Measurements from ENCODE around the gene ST3GAL4.

DNA sequence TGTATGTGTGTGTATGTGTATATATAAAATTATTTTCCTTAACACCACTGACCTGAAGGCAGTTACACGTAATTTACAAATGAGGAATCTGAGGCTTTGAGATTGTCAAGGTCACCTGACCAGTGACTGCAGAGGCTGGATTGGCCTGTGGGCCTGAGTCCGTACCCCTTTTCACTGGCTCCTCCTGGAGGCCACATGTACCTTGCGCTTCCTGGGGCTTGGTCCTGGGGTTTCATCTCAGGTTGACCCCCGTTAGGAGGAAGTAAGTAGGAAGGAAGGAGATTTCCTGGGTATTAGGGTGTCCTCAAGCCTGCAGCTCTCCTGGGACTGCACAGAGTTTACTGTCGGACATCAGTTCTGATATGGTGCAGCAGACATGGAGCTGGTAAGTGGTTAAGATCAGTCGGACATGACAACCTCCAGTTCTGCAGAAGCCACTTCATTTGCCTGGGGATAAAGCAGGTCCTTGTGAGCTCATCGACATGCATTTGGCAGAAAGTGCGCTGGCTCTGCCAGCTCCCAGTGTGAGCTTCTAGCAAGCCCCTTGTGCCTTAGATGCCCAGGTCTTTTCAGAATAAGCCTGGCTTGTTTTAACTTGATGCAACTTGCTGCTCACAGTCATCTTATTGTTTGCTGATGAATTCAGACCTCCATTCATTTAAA is 36.6 kb downstream of the ST3GAL4 start:
- TF ChIP-seq, protein P1, sequence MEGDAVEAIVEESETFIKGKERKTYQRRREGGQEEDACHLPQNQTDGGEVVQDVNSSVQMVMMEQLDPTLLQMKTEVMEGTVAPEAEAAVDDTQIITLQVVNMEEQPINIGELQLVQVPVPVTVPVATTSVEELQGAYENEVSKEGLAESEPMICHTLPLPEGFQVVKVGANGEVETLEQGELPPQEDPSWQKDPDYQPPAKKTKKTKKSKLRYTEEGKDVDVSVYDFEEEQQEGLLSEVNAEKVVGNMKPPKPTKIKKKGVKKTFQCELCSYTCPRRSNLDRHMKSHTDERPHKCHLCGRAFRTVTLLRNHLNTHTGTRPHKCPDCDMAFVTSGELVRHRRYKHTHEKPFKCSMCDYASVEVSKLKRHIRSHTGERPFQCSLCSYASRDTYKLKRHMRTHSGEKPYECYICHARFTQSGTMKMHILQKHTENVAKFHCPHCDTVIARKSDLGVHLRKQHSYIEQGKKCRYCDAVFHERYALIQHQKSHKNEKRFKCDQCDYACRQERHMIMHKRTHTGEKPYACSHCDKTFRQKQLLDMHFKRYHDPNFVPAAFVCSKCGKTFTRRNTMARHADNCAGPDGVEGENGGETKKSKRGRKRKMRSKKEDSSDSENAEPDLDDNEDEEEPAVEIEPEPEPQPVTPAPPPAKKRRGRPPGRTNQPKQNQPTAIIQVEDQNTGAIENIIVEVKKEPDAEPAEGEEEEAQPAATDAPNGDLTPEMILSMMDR (conservative IDR thresholded peaks at IDR 0.05; ENCODE audit: low read length): peak; percentile 57
- TF ChIP-seq EZH2phosphoT487 (IDR thresholded peaks at IDR 0.05; ENCODE audit: borderline replicate concordance): no peak
